WTC11 (cell line): Measurements from ENCODE around the gene MORC4. TPM values are rescaled to one million over a fixed set of nuclear protein-coding genes. Genes with fewer than 3 reads are reported as not detected.

Experiments
- ATAC-seq: fragments of 200-7000 bp; cut with Tn5 transposase; 2 replicates; pipeline ENCODE4 v1.10.0; 2021; ENCODE audit warnings: mild to moderate bottlenecking, moderate library complexity
- CTCF ChIA-PET: fragments of 300-600 bp; sonication (Branson Sonifier 250); formaldehyde crosslinking; loops from one replicate; lab custom pipeline; 2021; ENCODE audit warnings: antibody characterized with exemption; lab: Charles Lee
- POLR2A ChIA-PET: fragments of 350-600 bp; sonication (Branson Sonifier 250); formaldehyde crosslinking; loops from one replicate; lab custom pipeline; 2021; ENCODE audit warnings: antibody characterized with exemption; lab: Charles Lee
- DNase-seq: peaks from one replicate; pipeline ENCODE4 v3.0.0; 2021; ENCODE audit warnings: low spot score
- H3K27ac Mint-ChIP-seq: 2 replicates; pipeline ENCODE4 v1.8.0; 2021; ENCODE audit warnings: mixed read lengths
- H3K27me3 Mint-ChIP-seq: 2 replicates; pipeline ENCODE4 v1.8.0; 2021; ENCODE audit warnings: low read depth, mild to moderate bottlenecking, moderate library complexity, mixed read lengths
- H3K36me3 Mint-ChIP-seq: 2 replicates; pipeline ENCODE4 v1.8.0; 2021; ENCODE audit warnings: mixed read lengths
- H3K4me1 Mint-ChIP-seq: 2 replicates; pipeline ENCODE4 v1.8.0; 2022; ENCODE audit warnings: mixed read lengths
- H3K4me3 Mint-ChIP-seq: 2 replicates; pipeline ENCODE4 v1.8.0; 2021; ENCODE audit warnings: mild to moderate bottlenecking, moderate library complexity, mixed read lengths
- H3K9me3 Mint-ChIP-seq: 2 replicates; pipeline ENCODE4 v1.8.0; 2021; ENCODE audit warnings: mixed read lengths
- CBFB ChIP-seq: sonication (generic); formaldehyde crosslinking; IDR thresholded peaks from 2 replicates; pipeline ENCODE4 v1.8.1; 2022; ENCODE audit warnings: mild to moderate bottlenecking, low read depth, missing genetic modification reagents
- EMX1 ChIP-seq: fragments of 250-450 bp; sonication (Bioruptor Pico); IDR thresholded peaks from 2 replicates; pipeline ENCODE4 v1.8.0; 2021; ENCODE audit warnings: mild to moderate bottlenecking
- FOXJ3 ChIP-seq: sonication (generic); formaldehyde crosslinking; IDR thresholded peaks from 2 replicates; pipeline ENCODE4 v1.9.0; 2021; ENCODE audit warnings: missing genetic modification reagents, mild to moderate bottlenecking, borderline replicate concordance
- IRF2 ChIP-seq: sonication (generic); formaldehyde crosslinking; IDR thresholded peaks from 2 replicates; pipeline ENCODE4 v1.8.0; 2022; ENCODE audit warnings: low read depth, missing genetic modification reagents, borderline replicate concordance
- MXD4 ChIP-seq: fragments of 250-450 bp; sonication (Bioruptor Pico); IDR thresholded peaks from 2 replicates; pipeline ENCODE4 v1.8.0; 2021; ENCODE audit warnings: mild to moderate bottlenecking, moderate library complexity, borderline replicate concordance
- NR2C2 ChIP-seq: sonication (generic); formaldehyde crosslinking; IDR thresholded peaks from 2 replicates; pipeline ENCODE4 v1.8.0; 2022; ENCODE audit warnings: mild to moderate bottlenecking, missing genetic modification reagents
- OVOL2 ChIP-seq: fragments of 250-450 bp; sonication (Bioruptor Pico); IDR thresholded peaks from 2 replicates; pipeline ENCODE4 v1.9.0; 2021; ENCODE audit warnings: mild to moderate bottlenecking, borderline replicate concordance
- RELA ChIP-seq: sonication (generic); formaldehyde crosslinking; IDR thresholded peaks from 2 replicates; pipeline ENCODE4 v1.8.1; 2022; ENCODE audit warnings: missing genetic modification reagents, mild to moderate bottlenecking, borderline replicate concordance
- SP1 ChIP-seq: sonication (generic); formaldehyde crosslinking; conservative IDR thresholded peaks from 2 replicates; pipeline ENCODE4 v1.8.1; 2022; ENCODE audit warnings: missing genetic modification reagents
- ZBTB21 ChIP-seq: sonication (generic); formaldehyde crosslinking; IDR thresholded peaks from 2 replicates; pipeline ENCODE4 v1.8.1; 2023; ENCODE audit warnings: mild to moderate bottlenecking, missing genetic modification reagents, borderline replicate concordance
- ZNF219 ChIP-seq: sonication (generic); formaldehyde crosslinking; IDR thresholded peaks from 2 replicates; pipeline ENCODE4 v1.8.0; 2023; ENCODE audit warnings: missing genetic modification reagents, mild to moderate bottlenecking, borderline replicate concordance
- ZNF416 ChIP-seq: fragments of 250-450 bp; sonication (Bioruptor Pico); IDR thresholded peaks from 2 replicates; pipeline ENCODE4 v1.9.0; 2021; ENCODE audit warnings: mild to moderate bottlenecking, inconsistent platforms
- total RNA-seq: library from RNA; stranded (reverse); gene quantifications from 3 replicates; pipeline ENCODE4 v1.2.3, GENCODE V29; 2021
- TF ChIP-seq, protein P1 (sequence below): sonication (generic); formaldehyde crosslinking; IDR thresholded peaks from 2 replicates; pipeline ENCODE4 v1.8.0; 2022; ENCODE audit warnings: mild to moderate bottlenecking, missing genetic modification reagents
- TF ChIP-seq, protein P2 (sequence below): sonication (generic); formaldehyde crosslinking; IDR thresholded peaks from 2 replicates; pipeline ENCODE4 v1.8.1; 2023; ENCODE audit warnings: mild to moderate bottlenecking, missing genetic modification reagents
- TF ChIP-seq, protein P3 (sequence below): fragments of 250-450 bp; sonication (Bioruptor Pico); IDR thresholded peaks from 2 replicates; pipeline ENCODE4 v2.1.2; 2022; ENCODE audit warnings: mild to moderate bottlenecking, moderate library complexity
- TF ChIP-seq, protein P4 (sequence below): sonication (generic); formaldehyde crosslinking; IDR thresholded peaks from 2 replicates; pipeline ENCODE4 v1.8.1; 2023; ENCODE audit warnings: mild to moderate bottlenecking, missing genetic modification reagents, moderate library complexity
- TF ChIP-seq, protein P5 (sequence below): fragments of 250-450 bp; sonication (Bioruptor Pico); conservative IDR thresholded peaks from 2 replicates; pipeline ENCODE4 v1.9.0; 2021; ENCODE audit warnings: mild to moderate bottlenecking
- TF ChIP-seq, protein P6 (sequence below): fragments of 250-450 bp; sonication (Bioruptor Pico); IDR thresholded peaks from 2 replicates; pipeline ENCODE4 v1.9.0; 2021; ENCODE audit warnings: mild to moderate bottlenecking, borderline replicate concordance

Gene MORC4
- total RNA-seq, 1 experiment from 2014 or later = 4.6 TPM

DNA sequence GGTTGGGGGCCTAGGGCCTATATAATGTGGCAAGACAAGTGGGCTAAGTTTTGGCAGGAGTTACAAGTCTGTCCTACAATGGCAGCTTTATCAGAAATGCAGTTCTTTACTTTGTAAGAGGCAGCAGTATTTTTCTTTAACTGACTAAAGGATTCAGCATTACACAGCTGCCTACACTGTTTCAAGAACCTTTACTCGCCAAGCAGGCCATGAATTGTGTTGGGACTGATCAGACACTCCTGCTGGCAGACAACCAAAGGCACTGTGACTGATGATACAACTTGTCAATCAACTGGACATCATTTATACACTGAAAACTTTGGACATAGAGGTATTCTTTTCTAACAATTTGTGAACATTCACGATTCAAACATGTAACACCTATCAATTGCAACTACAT lies 4.3 kb downstream of the MORC4 start:
- ATAC-seq (no peak), DNase-seq (no peak)
- Mint-ChIP-seq H3K9me3 (peaks cover 6% of the 10 kb centered on the region), H3K4me3 (no peak overlapping the region), H3K4me1 (peaks cover 9% of the 10 kb centered on the region), H3K36me3 (peaks cover 14% of the 10 kb centered on the region), H3K27me3 (peaks cover 2% of the 10 kb centered on the region; the same call in 1 of the 2 replicates), H3K27ac (no peak overlapping the region)
- ChIA-PET CTCF (interaction anchor here (0.6 kb wide), 1 partner anchor 278 kb away, joined by 4 read pairs; no protein-coding TSS in a partner anchor), POLR2A (no interaction called here)
- TF ChIP-seq MXD4 (no peak), NR2C2 (CRISPR knock-in tag) (no peak), EMX1 (CRISPR knock-in tag) (no peak), CBFB (no peak), OVOL2 (CRISPR knock-in tag) (no peak), ZBTB21 (CRISPR knock-in tag) (no peak)

DNA sequence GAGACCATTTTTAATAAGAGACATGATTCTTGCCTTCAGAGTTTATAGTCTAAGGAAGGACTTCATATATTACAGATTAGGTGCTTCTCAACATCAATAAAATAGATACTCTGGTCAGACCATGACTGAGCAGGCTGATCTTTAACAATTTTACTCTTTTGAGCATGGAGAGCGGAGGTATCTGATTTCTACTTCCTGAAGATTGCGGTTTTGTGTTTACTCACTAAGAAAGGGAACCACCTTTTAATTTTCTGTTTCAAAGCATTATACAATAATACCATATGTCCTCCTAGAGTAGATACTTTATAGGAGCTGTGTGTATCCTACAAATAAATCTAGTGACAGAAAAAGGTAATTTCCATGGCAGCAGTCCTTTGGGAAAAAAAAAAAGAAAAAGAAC lies 12.5 kb downstream of the MORC4 start:
- H3K4me1 Mint-ChIP-seq = 0 out of 2 replicates have a peak, but pooled peaks cover 3% of the 10 kb centered on the region
- no peak overlapping the region for H3K4me3 Mint-ChIP-seq
- no peaks in the 10 kb centered on the region for H3K27me3 Mint-ChIP-seq
- no peak overlapping the region for H3K27ac Mint-ChIP-seq
- CTCF ChIA-PET = no interaction called here
- no peak for ATAC-seq
- TF ChIP-seq, protein P1, sequence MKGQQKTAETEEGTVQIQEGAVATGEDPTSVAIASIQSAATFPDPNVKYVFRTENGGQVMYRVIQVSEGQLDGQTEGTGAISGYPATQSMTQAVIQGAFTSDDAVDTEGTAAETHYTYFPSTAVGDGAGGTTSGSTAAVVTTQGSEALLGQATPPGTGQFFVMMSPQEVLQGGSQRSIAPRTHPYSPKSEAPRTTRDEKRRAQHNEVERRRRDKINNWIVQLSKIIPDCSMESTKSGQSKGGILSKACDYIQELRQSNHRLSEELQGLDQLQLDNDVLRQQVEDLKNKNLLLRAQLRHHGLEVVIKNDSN (CRISPR knock-in tag) = no peak
- TF ChIP-seq CBFB (no peak), RELA (CRISPR knock-in tag) (no peak), ZNF416 (CRISPR knock-in tag) (no peak)
- TF ChIP-seq, protein P2, sequence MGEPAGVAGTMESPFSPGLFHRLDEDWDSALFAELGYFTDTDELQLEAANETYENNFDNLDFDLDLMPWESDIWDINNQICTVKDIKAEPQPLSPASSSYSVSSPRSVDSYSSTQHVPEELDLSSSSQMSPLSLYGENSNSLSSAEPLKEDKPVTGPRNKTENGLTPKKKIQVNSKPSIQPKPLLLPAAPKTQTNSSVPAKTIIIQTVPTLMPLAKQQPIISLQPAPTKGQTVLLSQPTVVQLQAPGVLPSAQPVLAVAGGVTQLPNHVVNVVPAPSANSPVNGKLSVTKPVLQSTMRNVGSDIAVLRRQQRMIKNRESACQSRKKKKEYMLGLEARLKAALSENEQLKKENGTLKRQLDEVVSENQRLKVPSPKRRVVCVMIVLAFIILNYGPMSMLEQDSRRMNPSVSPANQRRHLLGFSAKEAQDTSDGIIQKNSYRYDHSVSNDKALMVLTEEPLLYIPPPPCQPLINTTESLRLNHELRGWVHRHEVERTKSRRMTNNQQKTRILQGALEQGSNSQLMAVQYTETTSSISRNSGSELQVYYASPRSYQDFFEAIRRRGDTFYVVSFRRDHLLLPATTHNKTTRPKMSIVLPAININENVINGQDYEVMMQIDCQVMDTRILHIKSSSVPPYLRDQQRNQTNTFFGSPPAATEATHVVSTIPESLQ (CRISPR knock-in tag) = no peak
- TF ChIP-seq, protein P3, sequence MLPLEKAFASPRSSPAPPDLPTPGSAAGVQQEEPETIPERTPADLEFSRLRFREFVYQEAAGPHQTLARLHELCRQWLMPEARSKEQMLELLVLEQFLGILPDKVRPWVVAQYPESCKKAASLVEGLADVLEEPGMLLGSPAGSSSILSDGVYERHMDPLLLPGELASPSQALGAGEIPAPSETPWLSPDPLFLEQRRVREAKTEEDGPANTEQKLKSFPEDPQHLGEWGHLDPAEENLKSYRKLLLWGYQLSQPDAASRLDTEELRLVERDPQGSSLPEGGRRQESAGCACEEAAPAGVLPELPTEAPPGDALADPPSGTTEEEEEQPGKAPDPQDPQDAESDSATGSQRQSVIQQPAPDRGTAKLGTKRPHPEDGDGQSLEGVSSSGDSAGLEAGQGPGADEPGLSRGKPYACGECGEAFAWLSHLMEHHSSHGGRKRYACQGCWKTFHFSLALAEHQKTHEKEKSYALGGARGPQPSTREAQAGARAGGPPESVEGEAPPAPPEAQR (CRISPR knock-in tag) = no peak
- TF ChIP-seq, protein P4, sequence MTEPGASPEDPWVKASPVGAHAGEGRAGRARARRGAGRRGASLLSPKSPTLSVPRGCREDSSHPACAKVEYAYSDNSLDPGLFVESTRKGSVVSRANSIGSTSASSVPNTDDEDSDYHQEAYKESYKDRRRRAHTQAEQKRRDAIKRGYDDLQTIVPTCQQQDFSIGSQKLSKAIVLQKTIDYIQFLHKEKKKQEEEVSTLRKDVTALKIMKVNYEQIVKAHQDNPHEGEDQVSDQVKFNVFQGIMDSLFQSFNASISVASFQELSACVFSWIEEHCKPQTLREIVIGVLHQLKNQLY = no peak
- H3K9me3 Mint-ChIP-seq = no peaks in the 10 kb centered on the region
- POLR2A ChIA-PET = no interaction called here
- DNase-seq = no peak
- H3K36me3 Mint-ChIP-seq = no peaks in the 10 kb centered on the region

DNA sequence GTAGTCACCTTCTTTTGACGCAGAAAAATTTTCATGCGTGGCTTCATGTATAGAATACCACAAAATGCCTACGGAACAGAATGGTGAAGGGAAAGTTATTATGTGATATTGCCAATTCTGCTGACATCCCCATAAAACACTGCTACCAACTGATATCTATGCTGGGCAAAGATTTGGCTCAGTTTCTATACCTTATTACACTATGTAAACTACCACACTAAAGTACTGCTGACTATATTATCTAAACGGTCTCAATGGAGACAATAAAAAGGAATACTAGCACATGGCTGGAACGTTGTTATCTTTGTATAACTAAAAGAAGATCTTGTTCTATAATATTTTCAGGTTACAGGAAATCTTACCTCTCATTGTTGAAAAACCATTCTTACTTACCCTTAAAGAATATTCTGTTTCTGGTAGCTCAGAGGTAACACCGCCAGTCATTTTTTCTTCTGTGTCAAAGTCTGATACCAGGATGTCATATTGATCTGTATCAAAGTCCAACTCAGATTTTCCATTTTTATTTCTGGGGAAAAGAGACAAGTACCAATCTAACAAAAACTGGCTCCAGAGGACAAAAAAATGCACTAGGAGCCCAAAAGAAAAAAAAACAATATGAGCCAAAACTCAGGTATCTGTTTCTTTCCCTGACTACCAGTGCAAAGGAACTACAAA lies 18.9 kb downstream of the MORC4 start:
- ATAC-seq (no peak), DNase-seq (no peak)
- CTCF ChIA-PET = no interaction called here
- POLR2A ChIA-PET = no interaction called here
- no peak overlapping the region for H3K27ac Mint-ChIP-seq
- no peaks in the 10 kb centered on the region for H3K9me3 Mint-ChIP-seq
- H3K4me3 Mint-ChIP-seq = no peak overlapping the region
- no peaks in the 10 kb centered on the region for H3K27me3 Mint-ChIP-seq
- no peaks in the 10 kb centered on the region for H3K4me1 Mint-ChIP-seq
- H3K36me3 Mint-ChIP-seq = no peaks in the 10 kb centered on the region
- TF ChIP-seq ZNF219 (CRISPR knock-in tag) (no peak), SP1 (CRISPR knock-in tag) (no peak), IRF2 (no peak), EMX1 (CRISPR knock-in tag) (no peak), FOXJ3 (CRISPR knock-in tag) (no peak), ZNF416 (CRISPR knock-in tag) (no peak), MXD4 (no peak)
- TF ChIP-seq, protein P5, sequence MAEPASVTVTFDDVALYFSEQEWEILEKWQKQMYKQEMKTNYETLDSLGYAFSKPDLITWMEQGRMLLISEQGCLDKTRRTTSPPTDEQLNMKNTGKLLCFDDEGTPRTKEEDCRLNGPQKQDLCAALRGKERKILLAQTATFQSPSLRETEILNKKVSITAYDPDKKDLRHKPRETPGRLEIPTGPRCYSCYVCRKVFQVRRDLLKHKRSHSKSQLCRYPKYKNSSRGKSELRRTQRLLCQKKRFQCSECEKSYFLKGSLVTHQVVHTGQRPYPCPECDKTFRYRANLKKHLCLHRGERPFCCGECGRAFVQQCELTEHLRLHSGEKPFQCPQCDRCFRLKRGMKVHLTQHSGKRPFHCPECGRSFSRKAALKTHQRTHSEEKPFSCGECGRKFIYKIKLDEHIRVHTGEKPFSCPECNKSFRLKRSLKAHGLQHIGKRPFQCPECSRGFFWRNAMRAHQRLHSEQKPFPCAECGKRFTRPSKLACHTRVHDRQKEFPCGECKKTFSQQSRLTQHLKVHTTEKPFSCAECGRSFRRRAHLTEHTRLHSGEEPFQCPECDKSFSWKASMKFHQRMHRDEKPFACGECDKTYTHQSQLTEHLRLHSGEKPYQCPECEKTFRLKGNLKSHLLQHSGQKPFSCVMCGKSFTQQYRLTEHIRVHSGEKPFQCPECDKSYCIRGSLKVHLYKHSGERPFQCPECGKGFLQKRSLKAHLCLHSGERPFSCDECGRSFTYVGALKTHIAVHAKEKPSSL (CRISPR knock-in tag) = no peak
- TF ChIP-seq, protein P3 (CRISPR knock-in tag) = no peak
- TF ChIP-seq, protein P6, sequence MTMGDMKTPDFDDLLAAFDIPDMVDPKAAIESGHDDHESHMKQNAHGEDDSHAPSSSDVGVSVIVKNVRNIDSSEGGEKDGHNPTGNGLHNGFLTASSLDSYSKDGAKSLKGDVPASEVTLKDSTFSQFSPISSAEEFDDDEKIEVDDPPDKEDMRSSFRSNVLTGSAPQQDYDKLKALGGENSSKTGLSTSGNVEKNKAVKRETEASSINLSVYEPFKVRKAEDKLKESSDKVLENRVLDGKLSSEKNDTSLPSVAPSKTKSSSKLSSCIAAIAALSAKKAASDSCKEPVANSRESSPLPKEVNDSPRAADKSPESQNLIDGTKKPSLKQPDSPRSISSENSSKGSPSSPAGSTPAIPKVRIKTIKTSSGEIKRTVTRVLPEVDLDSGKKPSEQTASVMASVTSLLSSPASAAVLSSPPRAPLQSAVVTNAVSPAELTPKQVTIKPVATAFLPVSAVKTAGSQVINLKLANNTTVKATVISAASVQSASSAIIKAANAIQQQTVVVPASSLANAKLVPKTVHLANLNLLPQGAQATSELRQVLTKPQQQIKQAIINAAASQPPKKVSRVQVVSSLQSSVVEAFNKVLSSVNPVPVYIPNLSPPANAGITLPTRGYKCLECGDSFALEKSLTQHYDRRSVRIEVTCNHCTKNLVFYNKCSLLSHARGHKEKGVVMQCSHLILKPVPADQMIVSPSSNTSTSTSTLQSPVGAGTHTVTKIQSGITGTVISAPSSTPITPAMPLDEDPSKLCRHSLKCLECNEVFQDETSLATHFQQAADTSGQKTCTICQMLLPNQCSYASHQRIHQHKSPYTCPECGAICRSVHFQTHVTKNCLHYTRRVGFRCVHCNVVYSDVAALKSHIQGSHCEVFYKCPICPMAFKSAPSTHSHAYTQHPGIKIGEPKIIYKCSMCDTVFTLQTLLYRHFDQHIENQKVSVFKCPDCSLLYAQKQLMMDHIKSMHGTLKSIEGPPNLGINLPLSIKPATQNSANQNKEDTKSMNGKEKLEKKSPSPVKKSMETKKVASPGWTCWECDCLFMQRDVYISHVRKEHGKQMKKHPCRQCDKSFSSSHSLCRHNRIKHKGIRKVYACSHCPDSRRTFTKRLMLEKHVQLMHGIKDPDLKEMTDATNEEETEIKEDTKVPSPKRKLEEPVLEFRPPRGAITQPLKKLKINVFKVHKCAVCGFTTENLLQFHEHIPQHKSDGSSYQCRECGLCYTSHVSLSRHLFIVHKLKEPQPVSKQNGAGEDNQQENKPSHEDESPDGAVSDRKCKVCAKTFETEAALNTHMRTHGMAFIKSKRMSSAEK = no peak
